GM11168 (cell line): ENCODE results near the gene GCC2.
"Not testable (repeated sequence)": the region's sequence is repeated elsewhere in the genome, so short reads cannot be mapped to it uniquely, and the experiment has no call there.

Source experiments
- in situ Hi-C: fragments of 300-500 bp; cut with MboI; formaldehyde crosslinking; loops from one replicate; pipeline ENCODE4 v1.12.0; 2022; ENCODE audit warnings: low sequenced_read_pairs; ENCODE audit not compliant: unreplicated experiment

Gene GCC2

DNA sequence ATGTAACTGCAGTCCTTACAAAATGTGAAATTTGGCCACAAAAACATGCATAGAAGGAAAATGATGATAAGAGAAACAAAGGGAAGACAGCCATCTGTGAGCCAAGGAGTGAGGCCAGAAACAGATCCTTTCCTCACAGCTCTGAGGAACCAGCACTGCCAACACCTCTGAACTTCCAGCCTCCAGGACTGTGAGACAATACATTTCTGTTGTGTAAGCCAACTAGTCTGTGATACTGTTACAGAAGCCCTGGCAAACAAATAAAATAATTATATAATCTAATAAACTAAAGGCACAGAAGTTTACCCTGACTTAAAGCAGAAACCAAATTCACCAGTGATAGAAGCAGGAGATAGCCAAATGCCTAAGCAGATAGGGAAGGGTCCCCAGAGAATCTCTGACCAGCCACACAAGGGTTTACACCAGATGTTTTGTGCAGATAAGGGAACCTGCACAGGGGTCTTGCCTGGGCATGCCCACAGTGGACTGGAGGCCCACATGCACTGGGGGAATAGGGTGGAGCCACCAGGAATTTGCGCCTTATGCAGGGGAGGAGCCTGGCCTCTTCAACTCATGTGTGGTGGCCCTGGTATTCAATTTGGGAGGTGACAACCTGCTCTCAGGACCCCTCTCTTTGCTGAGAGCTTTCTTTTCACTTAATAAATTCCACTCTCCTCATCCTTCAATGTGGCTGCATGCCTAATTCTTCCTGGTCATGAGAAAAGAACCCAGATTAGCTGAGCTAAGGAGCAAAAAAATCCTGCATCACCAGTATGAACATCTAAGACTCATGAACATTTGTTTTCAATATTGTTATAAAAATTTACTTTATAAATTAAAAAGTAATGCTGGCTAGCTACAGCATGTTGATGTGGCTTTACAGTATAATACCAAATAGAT is 3.8 kb upstream of the GCC2 start:
- in situ Hi-C loops: no loop called here

DNA sequence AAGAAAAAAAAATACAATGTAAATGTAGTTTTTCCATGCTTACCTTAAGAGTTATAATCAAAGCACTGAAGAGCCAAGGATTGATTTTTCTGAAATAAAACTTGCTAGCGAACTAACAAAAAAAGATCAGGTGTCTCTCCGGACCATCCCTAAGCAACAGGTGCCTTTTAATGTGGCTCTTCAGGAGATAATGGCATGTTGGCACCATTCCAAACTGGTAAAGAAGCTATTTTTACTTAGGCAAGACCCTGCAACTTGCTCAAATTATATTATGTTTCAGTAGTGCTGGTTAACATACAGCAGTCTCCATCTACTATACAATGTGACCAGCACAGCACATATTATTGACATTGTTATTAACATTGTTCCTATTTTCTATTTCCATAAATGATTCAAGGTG is 2.3 kb upstream of the GCC2 start:
- in situ Hi-C loops: no loop called here

DNA sequence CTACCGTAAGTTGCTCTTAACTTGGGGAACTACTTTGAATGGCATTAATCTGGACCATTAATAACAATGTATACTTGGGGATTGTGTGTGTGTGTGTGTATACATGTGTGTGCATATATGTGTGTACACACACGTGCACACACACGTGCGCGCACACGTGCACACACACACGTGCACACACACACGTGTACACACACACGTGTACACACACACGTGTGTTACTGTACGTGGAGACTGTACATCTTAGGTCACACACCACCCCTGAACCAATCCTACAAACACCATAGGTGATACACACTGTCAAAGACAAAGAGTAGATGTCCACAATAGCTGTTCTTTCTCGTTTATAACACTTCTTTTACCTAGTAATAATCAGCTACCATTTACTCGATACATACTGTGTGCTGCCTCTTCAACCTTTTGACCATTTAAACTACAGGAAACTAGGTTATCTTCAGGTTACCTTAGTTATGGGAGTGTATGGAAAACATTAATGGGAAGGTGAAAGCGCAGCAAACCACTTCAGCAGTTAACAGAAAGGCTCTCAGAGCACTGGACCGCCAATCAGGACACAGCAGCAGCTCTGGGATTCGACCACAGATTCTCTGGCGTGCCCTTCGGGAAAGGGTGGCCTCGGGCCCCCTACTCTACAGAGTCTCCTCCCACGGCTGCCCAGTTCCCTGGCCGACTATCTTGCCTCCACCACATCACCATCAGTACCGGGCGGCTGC is 894 bp upstream of the GCC2 start:
- in situ Hi-C loops: no loop called here

DNA sequence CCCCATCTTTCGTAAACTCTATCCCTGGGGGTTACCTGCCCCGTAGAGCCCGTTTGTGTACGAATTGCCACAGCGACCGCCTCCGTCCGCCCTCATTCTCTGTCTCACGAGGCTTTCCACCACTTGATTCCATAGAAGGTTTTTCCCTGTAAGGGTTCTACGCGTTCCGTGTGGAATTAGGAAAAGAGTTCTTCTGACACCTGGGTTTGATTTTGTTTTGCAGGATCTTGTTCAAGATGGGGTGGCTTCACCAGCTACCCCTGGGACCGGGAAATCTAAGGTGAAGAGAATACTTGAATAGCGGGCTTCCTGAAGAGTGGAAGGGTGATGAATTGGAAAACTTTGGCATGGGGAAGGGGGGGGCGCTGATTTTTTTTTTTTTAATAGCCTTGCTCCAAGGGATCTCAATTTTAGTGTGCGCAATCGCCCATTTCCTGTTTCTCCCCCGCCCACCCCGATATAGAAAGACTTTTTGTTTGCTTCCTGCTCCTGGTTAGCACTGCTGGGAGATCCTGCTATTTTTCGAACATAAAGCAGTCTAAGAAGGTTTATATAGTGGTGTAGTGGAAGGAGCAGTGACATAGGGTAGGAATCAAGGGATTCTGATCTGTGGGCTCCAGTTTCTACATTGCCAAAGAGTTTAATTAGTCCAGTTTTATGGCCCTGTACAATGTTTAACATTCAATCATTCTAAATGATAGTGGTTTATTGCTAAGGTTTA is 564 bp downstream of the GCC2 start:
- in situ Hi-C loops: no loop called here

DNA sequence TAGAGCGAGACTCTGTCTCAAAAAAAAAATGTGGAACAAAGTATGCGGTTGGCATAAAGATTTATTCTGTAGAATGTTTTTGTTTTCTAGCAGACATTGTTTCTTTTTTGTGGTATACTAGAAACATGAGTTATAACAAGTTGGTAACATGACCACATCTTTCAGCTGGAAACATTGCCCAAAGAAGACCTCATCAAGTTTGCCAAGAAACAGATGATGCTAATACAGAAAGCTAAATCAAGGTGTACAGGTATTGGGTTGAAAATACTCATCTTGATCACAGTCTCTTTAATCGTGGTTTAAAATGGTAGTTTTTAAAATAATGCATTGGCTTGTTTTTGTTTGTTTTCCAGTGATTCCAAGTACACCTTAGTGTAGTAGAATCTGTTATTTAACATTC is 1.9 kb downstream of the GCC2 start:
- in situ Hi-C loops: no loop called here

DNA sequence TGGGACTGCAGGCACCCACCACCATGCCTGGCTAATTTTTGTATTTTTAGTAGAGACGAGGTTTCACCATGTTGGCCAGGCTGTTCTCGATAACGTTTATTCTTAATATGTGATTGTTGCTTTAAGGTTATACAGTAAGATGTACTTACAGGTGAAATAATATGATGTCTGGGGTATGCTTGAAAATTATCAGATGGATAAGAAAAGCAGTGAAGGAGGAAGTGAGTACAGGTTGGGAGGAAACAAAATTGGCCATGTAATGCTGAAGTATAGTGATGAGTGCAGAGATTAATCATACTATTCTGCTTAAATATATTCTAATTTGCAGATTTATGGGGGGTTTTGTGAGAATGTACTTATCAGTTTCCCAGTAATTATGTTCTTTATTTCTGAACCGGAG is 3.0 kb downstream of the GCC2 start:
- in situ Hi-C loops: no loop called here

DNA sequence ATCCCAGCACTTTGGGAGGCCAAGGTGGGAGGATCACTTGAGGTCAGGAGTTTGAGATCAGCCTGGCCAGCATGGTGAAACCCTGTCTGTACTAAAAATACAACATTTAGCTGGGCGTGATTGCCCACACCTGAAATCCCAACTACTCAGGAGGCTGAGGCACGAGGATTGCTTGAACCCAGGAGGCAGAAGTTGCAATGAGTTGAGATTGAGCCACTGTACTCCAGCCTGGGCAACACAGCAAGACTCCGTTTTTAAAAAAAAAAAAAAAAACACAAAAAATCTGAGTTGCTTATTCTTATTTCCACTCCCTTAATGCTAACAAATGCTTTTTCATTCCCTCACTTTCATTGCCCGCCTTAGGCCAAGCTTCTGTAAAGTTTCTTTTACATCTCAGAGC is 4.5 kb downstream of the GCC2 start:
- in situ Hi-C loops: not testable (repeated sequence)

DNA sequence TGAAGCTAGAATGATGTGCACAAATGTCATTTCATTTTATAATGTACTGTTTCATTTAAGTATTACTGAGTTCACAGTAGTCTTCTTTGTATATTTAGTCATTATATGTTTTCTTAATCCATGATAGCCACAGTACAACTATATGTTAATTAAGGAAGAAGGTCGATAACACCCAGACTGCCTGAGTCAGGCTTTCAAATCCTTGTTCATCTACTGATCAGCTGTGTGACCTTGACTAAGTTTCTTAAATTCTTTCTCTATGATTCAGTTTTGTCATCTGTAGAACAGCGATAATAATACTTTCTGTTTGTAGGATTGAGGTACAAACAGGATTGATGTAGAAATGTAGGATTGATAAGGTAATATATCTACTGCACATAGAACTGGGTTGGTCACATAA is 5.4 kb downstream of the GCC2 start:
- in situ Hi-C loops: no loop called here

DNA sequence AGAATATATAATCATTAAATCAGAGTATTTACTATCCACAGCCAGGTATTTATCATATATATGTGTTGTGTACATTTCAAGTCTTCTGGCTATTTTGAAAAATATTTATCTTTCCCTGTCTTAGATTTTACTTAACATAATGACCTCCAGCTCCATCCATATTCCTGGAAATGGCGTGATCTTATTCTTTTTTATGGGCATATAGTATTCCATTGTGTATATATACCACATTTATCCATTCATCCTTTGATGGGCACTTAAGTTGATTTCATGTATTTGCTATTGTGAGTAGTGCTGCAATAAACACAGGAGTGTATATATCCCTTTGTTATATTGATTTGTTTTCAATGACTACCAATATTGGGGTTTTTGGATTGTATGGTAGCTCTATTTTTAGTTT is 6.6 kb downstream of the GCC2 start:
- in situ Hi-C loops: no loop called here

DNA sequence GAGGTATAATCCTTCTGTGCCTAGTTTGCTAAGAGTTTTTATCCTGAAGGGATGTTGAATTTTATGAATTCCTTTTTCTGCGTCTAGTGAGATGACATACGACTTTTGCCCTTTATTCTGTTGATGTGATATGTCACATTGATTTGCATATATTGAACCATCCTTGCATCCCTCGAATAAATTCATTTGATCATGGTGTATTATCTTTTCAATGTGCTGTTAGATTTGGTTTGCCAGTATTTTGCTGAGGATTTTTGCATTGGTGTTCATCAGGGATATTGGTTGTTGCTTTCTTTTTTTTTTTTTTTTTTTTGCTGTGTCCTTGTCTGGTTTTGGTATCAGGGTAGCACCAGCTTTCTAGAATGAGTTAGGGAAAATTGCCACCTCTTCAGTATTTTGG is 9.1 kb downstream of the GCC2 start:
- in situ Hi-C loops: no loop called here

DNA sequence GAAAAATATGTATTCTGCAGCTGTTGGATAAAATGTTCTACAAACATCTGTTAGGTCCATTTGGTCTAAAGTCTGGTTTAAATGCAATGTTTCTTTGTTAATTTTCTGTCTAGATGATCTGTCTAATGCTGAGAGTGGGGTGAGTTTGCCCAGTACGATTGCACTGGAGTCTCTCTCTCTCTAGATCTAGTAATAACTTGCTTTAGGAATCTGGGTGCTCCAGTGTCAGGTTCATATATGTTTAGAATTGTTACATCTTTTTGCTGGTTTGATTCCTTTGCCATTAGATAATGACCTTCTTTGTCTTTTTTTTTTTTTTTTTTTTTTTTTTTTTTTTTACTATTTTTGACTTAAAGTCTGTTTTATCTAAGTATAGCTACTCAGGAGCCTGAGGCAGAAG is 10.4 kb downstream of the GCC2 start:
- in situ Hi-C loops: no loop called here

DNA sequence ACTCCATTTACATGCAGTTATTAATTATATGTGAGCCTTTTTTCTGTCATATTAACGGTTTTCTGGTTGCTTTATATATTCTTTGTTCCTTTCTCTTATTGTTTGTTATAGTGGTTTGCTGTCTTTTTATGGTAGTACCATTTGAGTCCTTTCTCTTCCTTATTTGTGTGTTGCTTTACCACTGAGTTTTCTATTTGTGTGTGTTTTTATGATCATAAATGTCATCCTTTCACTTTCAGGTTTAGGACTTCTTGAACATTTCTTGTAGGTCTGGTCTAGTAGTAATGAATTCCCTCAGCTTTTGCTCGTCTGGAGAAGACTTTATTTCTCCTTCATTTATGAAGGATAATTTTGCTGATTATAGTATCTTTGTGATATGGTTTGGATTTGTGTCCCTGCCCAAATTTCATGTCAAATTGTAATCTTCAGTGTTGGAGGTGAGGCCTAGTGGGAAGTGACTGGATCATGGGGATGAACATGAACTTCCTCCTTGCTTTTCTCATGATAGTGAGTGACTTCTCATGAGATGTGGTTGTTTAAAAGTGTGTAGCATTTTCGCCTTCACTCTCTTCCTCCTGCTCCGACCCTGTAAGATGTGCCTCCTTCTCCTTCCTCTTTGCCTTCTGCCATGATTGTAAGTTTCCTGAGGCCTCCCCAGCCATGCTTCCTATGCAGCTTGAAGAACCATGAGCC is 11.5 kb downstream of the GCC2 start:
- in situ Hi-C loops: no loop called here

DNA sequence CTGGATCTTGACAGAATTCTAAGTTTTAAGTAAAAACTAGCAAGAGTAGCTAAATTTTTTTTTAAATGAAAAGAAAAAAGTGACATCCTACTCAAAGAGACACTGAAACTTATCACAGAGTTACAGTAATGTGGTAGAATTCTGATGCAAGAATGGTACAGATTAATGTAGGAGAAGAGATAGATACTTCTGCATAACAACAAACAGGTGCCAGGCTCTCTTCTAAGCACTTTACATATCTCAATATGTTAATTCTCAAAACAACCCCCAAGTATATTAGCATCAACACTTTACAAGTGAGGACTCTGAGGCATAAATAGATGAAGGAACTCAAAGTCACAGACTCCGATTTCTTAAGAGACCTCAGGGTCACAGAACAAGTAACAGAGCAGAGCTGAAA is 28.1 kb downstream of the GCC2 start:
- in situ Hi-C loops: no loop called here

DNA sequence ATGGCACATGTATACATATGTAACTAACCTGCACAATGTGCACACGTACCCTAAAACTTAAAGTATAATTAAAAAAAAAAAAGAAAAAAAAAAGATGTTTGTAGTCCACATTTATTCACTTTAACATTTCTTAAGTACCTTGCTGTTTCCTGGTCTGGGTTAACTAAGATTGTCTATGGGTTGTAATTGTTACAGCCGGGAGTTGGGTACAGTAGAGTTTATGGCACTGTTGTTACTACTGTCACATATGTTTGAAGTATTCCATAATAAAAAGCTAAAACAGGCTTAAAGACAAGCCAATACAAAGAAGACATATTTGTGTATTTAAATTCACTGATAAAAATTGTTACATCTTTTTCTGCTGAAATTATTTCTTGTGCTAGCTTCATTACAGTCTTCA is 36.2 kb downstream of the GCC2 start:
- in situ Hi-C loops: no loop called here

DNA sequence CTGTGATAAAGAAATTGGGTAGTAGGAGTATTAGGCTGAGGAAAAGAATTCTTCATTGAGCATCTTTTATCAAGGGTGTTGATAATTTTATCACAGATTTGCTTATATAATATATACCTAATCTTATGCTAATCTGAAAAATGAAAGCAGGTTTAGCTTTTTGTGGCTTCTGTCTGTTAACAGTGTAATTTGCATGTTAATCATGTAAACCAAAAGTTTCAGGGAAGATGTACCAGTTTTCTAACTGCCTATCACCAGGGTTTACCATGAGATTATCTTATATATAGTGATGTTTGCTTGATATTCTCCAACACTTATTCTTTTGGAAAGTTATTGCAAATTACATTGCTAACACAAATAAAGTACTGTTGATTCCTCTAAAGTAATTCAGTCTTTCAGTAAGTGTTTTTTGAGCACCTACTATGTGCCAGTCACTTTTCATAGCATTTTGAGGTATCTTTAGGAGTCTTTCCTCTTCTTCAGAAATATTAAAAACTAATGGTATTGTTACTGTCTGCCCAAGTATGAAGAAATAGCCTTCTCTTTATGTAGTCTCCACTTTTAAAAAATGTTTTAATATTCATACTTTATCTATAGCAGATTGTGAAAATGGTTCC is 41.6 kb downstream of the GCC2 start:
- in situ Hi-C loops: no loop called here

DNA sequence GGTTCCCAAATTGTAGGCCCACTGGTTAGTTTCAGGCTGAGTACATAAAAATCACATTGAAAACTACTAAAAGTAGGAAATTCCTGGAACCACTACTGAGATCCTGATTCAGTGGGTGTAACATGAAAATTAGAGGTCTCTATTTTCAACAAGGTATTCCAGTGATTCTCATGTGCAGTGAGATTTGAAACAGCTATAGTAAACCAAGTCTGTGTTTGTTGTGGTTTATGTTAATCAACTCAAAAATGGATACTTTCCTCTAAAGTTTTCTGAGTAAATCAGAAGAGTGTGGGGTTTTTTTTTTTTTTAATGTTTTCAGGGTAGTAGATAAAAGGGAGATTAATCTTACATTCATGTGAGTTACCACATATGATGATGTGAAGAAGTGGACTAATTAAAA is 42.8 kb downstream of the GCC2 start:
- in situ Hi-C loops: no loop called here

DNA sequence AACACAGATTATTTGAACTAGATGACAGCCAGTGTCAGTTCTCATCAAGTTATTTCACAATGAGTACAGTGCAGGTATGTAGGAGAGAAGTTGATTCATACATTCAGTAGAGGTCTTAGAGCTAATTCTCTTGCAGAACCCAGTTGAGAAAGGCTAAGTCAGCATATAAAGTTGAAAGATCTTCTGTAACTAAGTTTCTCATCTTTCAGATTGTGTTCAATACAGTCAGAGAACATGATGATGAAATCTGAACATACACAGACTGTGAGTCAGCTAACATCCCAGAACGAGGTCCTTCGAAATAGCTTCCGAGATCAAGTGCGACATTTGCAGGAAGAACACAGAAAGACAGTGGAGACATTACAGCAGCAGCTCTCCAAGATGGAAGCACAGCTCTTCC is 43.4 kb downstream of the GCC2 start:
- in situ Hi-C loops: no loop called here

DNA sequence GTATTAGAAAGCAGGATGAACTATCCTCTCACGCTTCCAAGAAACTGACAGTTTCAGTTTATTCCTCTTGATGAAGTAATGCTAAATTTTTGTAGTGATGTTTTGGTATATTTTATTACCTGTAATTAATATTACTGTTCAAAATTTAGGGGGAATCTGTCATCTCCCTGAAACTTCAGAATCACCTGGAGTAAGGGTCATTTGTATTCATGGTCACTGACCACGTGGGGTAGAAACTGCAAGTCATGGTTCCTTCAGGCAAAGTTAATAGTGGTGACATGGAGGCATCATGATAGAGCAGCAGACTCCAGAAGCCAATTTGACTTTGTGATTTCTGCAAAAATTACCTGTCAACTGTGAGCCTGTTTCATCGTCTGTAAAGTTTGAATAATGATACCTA is 47.2 kb downstream of the GCC2 start:
- in situ Hi-C loops: not testable (repeated sequence)

DNA sequence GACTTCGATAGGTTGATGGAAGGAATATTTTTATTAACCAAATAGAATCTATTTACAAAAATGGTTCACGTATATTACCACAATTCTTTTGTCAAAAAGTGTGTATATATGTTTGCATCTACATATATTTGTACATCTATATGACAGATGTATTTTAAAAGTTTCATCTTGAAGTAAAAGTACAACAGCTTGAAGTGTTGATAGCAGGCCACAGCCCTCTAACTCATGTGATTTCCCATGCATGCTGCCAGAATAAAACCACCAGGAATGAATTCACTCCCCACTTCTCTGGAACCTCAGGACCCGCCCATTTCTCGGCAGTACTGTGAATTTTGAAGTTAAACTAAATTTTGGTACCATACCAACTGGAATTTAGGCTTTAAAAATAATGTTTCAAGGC is 58.6 kb downstream of the GCC2 start:
- in situ Hi-C loops: loop anchor here (25.0 kb wide), 1 partner anchor 2005 kb away; no protein-coding TSS in a partner anchor

DNA sequence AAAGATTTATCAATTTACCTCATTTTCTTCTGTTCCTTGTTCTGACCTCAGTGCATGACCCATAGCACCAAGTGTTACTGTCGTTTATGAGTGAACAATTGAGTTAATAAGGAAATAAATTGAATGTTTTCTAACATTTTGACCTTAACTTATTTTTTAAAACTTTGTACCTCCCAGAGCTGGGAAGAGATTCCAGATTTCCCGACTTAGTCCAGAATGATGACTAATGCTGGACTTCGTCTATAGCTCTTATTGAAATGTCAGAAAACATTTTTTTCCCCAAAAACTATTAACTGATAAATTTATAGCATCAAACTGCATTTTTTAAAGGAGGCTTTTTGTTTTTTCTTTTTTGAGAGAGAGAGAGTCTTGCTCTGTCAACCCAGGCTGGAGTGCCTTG is 63.4 kb downstream of the GCC2 start:
- in situ Hi-C loops: loop anchor here (10.0 to 25.0 kb wide), 2 partner anchors 618 to 2000 kb away; no protein-coding TSS in a partner anchor
